ENCODE measurements around the gene ZNF441.
"Not testable (repeated sequence)": the region's sequence is repeated elsewhere in the genome, so short reads cannot be mapped to it uniquely, and the experiment has no call there.

The ZNF441 gene

GRCh38 chr19:11781295-11782057 lies 14.7 kb downstream of the ZNF441 start:
- no peak for DNase-seq

GRCh38 chr19:11783767-11784166 lies 17.0 kb downstream of the ZNF441 start:
- no peak for DNase-seq

DNA sequence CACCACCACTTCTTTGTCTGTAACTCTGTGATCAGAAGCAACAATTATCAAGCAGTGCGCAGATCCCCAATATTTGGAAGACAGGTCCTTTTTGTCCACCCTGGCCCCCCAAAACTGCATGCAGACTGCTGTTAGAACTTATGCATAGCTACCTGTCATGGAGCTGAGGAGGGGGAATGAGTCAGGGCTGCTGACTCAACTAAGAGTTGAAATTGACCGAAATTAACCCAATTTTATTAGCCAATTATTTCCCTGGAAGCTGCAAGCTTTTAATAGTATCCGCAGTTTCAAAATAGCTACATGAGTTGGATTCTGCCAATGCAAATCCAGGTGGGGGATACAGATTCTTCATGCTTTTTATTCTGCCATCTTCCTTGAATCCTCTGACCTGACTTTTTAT lies 17.6 kb downstream of the ZNF441 start:
- DNase-seq = no peak

GRCh38 chr19:11787536-11787935 lies 20.7 kb downstream of the ZNF441 start:
- no peak for DNase-seq

DNA sequence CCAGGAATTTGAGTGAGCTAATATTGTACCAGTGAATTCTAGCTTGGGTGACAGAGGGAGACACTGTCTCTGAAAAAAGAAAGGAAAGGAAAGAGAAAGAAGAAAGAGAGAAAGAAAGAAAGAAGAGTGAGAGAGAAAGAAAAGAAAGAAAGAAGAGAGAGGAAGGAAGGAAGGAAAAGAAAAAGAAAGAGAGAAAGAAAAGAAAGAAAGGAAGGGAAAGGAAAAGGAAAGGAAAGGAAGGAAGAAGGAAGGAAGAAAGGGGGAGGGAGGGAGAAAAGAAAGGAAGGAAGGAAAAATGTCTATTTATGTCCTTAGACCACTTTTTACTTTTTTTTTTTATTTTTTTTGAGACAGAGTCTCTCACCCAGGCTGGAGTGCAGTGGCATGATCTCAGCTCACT lies 26.1 kb downstream of the ZNF441 start:
- no peak for DNase-seq

GRCh38 chr19:11797491-11797890 lies 30.7 kb downstream of the ZNF441 start:
- DNase-seq = peak; percentile 71

- peak; percentile 88 for DNase-seq
These were observed 31.9 kb downstream of the ZNF441 start, which contains the start of gene ZNF491 for GRCh38 chr19:11798391-11799330. Gene ZNF491 (plus strand): TSS chr19:11798523. CDS start chr19:11805954, 7,431 bp downstream.

DNA sequence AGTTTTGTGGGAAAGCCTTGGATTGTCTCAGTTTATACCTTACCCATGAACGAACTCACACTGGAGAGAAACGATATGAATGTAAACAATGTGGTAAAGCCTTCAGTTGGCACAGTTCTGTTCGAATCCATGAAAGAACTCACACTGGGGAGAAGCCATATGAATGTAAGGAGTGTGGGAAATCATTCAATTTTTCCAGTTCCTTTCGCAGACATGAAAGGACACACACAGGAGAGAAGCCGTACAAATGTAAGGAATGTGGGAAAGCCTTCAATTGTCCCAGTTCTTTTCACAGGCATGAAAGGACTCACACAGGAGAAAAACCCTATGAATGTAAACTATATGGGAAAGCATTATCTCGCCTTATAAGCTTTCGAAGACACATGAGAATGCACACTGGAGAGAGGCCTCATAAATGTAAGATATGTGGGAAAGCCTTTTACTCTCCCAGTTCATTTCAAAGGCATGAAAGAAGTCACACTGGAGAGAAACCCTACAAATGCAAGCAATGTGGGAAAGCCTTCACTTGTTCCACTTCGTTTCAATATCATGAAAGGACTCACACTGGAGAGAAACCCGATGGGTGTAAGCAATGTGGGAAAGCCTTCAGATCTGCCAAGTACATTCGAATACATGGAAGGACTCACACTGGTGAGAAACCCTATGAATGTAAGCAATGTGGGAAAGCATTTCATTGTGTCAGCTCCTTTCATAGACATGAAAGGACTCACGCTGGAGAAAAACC lies 39.7 kb downstream of the ZNF441 start:
- DNase-seq = no peak

DNA sequence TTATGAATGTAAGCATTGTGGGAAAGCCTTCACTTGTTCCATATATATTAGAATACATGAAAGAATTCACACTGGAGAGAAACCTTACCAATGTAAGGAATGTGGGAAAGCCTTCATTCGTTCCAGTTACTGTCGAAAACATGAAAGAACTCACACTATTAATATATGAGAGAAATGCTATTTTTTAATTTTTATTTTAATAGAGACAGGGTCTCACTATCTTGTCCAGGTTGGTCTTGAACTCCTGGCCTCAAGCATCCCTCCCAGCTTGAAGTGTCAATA lies 40.2 kb downstream of the ZNF441 start:
- DNase-seq = no peak

DNA sequence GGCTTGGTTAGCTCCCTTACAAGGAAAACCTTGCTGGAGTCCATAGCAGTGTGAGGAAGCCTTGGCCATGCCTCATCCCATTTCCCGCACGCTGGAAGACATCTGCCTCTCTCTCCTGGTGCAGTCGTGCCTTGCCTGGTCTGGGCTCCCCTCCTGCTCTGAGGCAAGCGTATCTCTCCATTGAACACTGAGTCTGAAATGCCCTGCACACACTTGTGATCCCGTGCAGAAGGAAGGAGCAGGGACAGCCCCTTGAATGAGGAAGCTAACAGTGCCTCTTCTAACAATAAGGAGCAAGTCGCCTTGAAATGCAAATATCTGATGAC lies 46.9 kb downstream of the ZNF441 start:
- DNase-seq = no peak

DNA sequence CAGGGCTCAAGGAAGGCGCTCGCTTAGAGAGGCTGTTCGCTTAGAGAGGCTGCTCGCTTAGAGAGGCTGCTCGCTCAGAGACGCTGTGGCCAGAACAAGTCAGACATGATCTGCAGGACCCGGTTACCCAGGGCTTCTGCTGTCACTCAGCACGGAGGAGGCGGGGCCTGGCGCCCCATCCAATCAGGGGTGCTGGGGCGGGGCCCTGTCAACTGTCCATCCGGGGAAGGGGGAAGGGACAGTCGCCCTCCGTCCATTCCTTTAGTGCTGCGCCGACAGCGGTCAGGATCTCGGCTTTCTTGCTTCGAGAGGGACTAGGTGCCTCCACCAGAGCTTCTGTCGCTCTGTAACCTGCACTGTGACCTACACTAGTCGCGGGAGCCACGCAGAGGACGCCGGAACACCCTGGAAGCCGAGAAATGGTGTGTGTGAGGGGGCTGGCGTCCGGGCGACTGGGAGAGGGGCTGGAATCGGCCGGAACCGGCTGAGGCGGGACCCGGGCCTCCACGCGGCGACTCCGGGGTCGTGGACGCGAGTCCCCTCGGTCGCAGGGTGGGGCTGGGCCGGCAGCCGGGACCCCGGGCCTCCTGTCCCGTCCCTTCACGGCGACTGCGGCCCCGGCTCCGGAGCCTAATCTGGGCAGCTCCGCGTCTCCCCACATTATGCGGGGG lies 47.4 kb downstream of the ZNF441 start, which contains the start of gene ZNF440:
TSS of gene ZNF440 (plus strand) at position 245 of the 671 bp plus-strand sequence. CDS start at position 420, 175 bp downstream.
- peak; percentile 90 for DNase-seq

DNA sequence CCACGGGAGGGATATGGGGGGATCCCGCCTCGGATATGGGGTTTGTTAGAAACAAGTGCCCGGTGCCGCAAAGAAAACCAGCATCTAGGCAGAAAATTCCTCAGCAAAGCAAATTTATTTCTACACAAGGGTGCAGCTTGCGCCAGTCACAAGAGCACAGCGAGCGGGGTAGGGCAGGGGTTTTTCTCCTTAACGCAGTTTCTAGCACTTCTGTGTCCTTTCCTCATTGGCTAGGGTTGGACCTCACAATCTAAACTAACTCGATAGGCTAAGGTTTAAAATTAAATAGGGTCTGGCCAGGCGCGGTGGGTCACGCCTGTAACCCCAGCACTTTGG lies 47.9 kb downstream of the ZNF441 start:
- no peak for DNase-seq

- no peak for DNase-seq
These were observed 54.8 kb downstream of the ZNF441 start for GRCh38 chr19:11821474-11822109.

- not testable (repeated sequence) for DNase-seq
These were observed 62.4 kb downstream of the ZNF441 start for GRCh38 chr19:11828957-11829876.

DNA sequence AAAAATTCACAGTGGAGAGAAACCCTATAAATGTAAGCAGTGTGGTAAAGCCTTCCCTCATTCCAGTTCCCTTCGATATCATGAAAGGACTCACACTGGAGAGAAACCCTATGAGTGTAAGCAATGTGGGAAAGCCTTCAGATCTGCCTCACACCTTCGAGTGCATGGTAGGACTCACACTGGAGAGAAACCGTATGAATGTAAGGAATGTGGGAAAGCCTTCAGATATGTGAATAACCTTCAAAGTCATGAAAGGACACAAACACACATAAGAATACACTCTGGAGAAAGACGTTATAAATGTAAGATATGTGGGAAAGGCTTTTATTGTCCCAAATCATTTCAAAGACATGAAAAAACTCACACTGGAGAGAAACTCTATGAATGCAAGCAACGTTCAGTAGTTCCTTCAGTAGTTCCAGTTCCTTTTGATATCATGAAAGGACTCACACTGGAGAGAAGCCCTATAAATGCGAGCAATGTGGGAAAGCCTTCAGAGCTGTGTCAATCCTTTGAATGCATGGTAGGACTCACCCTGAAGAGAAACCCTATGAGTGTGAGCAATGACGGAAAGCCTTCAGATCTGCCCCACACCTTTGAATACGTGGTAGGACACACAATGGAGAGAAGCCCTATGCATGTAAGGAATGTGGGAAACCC lies 65.6 kb downstream of the ZNF441 start:
- no peak for DNase-seq

DNA sequence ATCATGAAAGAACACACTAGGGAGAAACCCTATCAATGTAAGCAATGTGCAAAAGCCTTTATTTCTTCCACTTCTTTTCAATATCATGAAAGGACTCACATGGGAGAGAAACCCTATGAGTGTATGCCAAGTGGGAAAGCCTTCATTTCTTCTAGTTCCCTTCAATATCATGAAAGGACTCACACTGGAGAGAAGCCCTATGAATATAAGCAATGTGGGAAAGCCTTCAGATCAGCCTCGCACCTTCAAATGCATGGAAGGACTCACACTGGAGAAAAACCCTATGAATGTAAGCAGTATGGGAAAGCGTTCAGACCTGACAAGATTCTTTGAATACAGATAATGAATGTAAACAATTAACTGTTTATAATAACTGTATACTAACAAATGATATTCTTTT lies 66.7 kb downstream of the ZNF441 start:
- DNase-seq = no peak
